ENCODE data around the gene LPO. TPM values are rescaled to one million over a fixed set of nuclear protein-coding genes. Genes with fewer than 3 reads are reported as not detected.

The LPO gene
- polyA plus RNA-seq, 1 donor from 2014 or later, result not detected

DNA sequence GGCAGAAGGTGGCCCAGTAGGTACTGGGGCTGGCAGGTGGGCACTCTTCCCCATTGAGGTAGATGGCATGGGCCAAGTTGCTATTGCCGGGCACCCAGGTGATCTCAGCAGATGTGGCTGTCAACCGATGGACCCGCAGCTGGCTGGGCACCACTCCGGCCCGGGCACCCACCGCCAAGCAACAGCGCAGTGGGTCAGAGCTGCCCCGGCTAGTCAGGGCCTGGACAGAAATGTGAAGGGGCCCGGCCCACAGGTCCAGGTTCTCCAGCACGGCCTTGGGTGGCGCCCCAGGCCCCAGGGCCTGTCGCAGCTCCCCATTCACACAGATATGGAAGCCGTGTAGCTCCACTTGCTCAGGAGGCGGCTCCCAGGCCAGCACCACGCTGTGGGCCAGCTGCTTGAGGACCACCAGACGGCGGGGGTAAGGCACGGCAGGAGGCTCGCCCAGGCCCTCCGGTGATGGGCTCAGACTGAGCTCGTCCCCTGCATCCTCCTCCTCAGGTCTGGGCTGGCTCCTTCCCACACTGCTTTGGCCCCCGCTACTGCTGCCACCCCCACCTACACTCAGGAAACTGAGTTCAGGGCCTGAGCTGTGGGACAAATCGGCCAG lies 73.7 kb downstream of the LPO start:
- Histone ChIP-seq H3K36me3 (ENCODE audit: insufficient read depth, low read length) (no peaks in the 10 kb centered on the region), H3K9me3 (ENCODE audit: low read length) (no peaks in the 10 kb centered on the region), H3K4me2 (ENCODE audit: low read length) (no peak overlapping the region), H2AFZ (ENCODE audit: low read depth, low read length) (no peak overlapping the region), H3K27ac (ENCODE audit: low read length) (no peak overlapping the region), H3F3A (ENCODE audit: insufficient read depth, low read length, poor library complexity, severe bottlenecking) (no peaks in the 10 kb centered on the region), H3K9me2 (ENCODE audit: insufficient read depth, low read length) (no peaks in the 10 kb centered on the region), H4K20me1 (ENCODE audit: insufficient read depth) (no peaks in the 10 kb centered on the region), H3K4me3 (ENCODE audit: low read length) (no peak overlapping the region), H3K9ac (ENCODE audit: low read length) (no peak overlapping the region), H3K79me2 (replicated peaks; ENCODE audit: insufficient read depth, low read length) (no peaks in the 10 kb centered on the region), H3K27me3 (ENCODE audit: insufficient read depth, low read depth, low read length) (no peaks in the 10 kb centered on the region)
- no peak for TF ChIP-seq MXI1 (conservative IDR thresholded peaks at IDR 0.05; ENCODE audit: poor library complexity, severe bottlenecking)
- no peak for TF ChIP-seq EP300 (conservative IDR thresholded peaks at IDR 0.05; ENCODE audit: poor library complexity, severe bottlenecking)
- no peak for TF ChIP-seq POLR2AphosphoS5 (IDR thresholded peaks at IDR 0.05)
- no peak for TF ChIP-seq SMC3 (conservative IDR thresholded peaks at IDR 0.05; ENCODE audit: poor library complexity)
- TF ChIP-seq, protein P1, sequence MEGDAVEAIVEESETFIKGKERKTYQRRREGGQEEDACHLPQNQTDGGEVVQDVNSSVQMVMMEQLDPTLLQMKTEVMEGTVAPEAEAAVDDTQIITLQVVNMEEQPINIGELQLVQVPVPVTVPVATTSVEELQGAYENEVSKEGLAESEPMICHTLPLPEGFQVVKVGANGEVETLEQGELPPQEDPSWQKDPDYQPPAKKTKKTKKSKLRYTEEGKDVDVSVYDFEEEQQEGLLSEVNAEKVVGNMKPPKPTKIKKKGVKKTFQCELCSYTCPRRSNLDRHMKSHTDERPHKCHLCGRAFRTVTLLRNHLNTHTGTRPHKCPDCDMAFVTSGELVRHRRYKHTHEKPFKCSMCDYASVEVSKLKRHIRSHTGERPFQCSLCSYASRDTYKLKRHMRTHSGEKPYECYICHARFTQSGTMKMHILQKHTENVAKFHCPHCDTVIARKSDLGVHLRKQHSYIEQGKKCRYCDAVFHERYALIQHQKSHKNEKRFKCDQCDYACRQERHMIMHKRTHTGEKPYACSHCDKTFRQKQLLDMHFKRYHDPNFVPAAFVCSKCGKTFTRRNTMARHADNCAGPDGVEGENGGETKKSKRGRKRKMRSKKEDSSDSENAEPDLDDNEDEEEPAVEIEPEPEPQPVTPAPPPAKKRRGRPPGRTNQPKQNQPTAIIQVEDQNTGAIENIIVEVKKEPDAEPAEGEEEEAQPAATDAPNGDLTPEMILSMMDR (IDR thresholded peaks at IDR 0.05; ENCODE audit: poor library complexity, severe bottlenecking), result no peak
- no peak for TF ChIP-seq TAF1 (IDR thresholded peaks at IDR 0.05; ENCODE audit: low read depth)
- TF ChIP-seq EZH2 (IDR thresholded peaks at IDR 0.05; ENCODE audit: borderline replicate concordance, insufficient read depth, low read length, poor library complexity, severe bottlenecking), result no peak
- TF ChIP-seq, protein P2, sequence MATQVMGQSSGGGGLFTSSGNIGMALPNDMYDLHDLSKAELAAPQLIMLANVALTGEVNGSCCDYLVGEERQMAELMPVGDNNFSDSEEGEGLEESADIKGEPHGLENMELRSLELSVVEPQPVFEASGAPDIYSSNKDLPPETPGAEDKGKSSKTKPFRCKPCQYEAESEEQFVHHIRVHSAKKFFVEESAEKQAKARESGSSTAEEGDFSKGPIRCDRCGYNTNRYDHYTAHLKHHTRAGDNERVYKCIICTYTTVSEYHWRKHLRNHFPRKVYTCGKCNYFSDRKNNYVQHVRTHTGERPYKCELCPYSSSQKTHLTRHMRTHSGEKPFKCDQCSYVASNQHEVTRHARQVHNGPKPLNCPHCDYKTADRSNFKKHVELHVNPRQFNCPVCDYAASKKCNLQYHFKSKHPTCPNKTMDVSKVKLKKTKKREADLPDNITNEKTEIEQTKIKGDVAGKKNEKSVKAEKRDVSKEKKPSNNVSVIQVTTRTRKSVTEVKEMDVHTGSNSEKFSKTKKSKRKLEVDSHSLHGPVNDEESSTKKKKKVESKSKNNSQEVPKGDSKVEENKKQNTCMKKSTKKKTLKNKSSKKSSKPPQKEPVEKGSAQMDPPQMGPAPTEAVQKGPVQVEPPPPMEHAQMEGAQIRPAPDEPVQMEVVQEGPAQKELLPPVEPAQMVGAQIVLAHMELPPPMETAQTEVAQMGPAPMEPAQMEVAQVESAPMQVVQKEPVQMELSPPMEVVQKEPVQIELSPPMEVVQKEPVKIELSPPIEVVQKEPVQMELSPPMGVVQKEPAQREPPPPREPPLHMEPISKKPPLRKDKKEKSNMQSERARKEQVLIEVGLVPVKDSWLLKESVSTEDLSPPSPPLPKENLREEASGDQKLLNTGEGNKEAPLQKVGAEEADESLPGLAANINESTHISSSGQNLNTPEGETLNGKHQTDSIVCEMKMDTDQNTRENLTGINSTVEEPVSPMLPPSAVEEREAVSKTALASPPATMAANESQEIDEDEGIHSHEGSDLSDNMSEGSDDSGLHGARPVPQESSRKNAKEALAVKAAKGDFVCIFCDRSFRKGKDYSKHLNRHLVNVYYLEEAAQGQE (IDR thresholded peaks at IDR 0.05; ENCODE audit: borderline replicate concordance), result no peak
- TF ChIP-seq RAD21 (conservative IDR thresholded peaks at IDR 0.05), result no peak

DNA sequence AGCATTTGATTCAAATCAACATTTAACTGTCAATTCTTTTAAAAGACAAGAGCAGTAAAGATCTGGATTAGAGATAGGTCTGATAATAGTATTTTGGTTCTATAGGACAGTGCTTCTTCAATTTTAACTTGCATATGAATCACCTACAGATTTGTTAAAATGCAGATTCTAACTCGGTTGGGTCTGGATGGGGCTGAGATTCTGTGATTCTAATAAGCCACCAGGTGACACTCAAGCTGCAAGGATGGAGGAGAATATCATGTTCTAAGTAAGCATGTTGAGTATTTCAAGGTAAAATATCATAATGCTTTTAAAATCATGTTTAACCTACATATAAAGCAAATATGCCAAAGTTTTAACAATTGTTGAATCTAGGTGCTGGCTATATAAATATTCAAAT lies 74.4 kb downstream of the LPO start:
- Histone ChIP-seq H3K27me3 (ENCODE audit: insufficient read depth, low read depth, low read length) (no peaks in the 10 kb centered on the region), H3K36me3 (ENCODE audit: insufficient read depth, low read length) (no peaks in the 10 kb centered on the region), H3K27ac (ENCODE audit: low read length) (no peak overlapping the region), H3K9ac (ENCODE audit: low read length) (no peak overlapping the region), H2AFZ (ENCODE audit: low read depth, low read length) (no peak overlapping the region), H3K4me3 (ENCODE audit: low read length) (no peak overlapping the region), H3K9me2 (ENCODE audit: insufficient read depth, low read length) (no peaks in the 10 kb centered on the region), H3F3A (ENCODE audit: insufficient read depth, low read length, poor library complexity, severe bottlenecking) (no peaks in the 10 kb centered on the region), H3K4me2 (ENCODE audit: low read length) (no peak overlapping the region), H3K79me2 (replicated peaks; ENCODE audit: insufficient read depth, low read length) (no peaks in the 10 kb centered on the region), H4K20me1 (ENCODE audit: insufficient read depth) (no peaks in the 10 kb centered on the region), H3K9me3 (ENCODE audit: low read length) (no peaks in the 10 kb centered on the region)
- TF ChIP-seq EZH2 (IDR thresholded peaks at IDR 0.05; ENCODE audit: borderline replicate concordance, insufficient read depth, low read length, poor library complexity, severe bottlenecking) (no peak), MXI1 (conservative IDR thresholded peaks at IDR 0.05; ENCODE audit: poor library complexity, severe bottlenecking) (no peak), SMC3 (conservative IDR thresholded peaks at IDR 0.05; ENCODE audit: poor library complexity) (no peak), RAD21 (conservative IDR thresholded peaks at IDR 0.05) (no peak), POLR2AphosphoS5 (IDR thresholded peaks at IDR 0.05) (no peak), EP300 (conservative IDR thresholded peaks at IDR 0.05; ENCODE audit: poor library complexity, severe bottlenecking) (no peak), TAF1 (IDR thresholded peaks at IDR 0.05; ENCODE audit: low read depth) (no peak)
- TF ChIP-seq, protein P2 (IDR thresholded peaks at IDR 0.05; ENCODE audit: borderline replicate concordance), result no peak
- TF ChIP-seq, protein P1 (IDR thresholded peaks at IDR 0.05; ENCODE audit: poor library complexity, severe bottlenecking), result no peak
